Measurements from ENCODE around the gene ENPP6.

Gene ENPP6

DNA sequence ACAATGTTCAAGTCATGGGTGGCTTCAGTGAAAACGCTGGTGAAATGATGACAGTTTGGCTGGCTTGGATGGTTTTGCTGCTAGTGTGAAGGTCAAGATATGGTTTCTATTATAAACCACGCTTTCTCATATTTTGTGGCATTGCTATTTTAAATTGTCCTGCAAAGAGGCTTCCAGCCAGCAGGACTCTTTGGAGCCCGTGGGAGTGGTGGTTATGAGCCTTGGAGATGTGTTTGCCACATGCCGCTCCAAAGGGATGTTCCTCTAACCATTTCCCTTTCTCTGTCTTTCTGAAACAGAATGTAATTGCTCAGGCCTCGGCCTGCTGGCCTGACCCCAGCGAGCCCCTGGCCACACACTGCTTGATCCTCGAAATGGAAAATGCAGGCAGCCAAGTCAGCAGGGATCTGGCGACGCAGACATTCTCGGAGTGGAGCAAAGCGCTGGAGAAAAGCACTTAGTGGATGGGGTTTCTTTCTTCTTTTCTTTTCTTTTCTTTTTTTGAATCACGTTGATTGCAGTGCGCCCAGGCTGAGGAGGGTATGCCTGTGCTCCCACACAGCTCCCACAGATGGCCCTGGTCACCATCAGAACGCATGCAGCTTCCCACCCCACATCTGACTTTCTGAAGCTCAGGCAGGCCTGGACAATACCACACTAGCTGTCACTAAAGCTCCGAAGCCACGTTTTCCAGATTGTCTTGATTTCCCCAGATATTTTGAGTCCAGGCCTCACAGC, 114.0 kb downstream of the ENPP6 start:
- Histone ChIP-seq H3K9ac (ENCODE audit: insufficient read length) (no peak overlapping the region), H3K9me3 (ENCODE audit: low read depth, low read length) (no peaks in the 10 kb centered on the region), H3K4me3 (no peak overlapping the region), H3K27ac (no peak overlapping the region), H3K36me3 (ENCODE audit: insufficient read depth, low read length) (no peaks in the 10 kb centered on the region)
- no peak for DNase-seq (ENCODE audit: low read depth, low spot score)
- TF ChIP-seq FOXP2 (optimal IDR thresholded peaks at IDR 0.05; ENCODE audit: control extremely low read depth, extremely low read length, insufficient read depth) (no peak), POLR2AphosphoS5 (IDR thresholded peaks at IDR 0.05; ENCODE audit: borderline replicate concordance, low read depth, low read length) (no peak), EZH2 (IDR thresholded peaks at IDR 0.05) (no peak)

GRCh38 chr4:184102927-184103326, 114.7 kb downstream of the ENPP6 start:
- no peaks in the 10 kb centered on the region for H3K36me3 ChIP-seq (ENCODE audit: insufficient read depth, low read length)
- H3K27ac ChIP-seq: no peak overlapping the region
- H3K9ac ChIP-seq (ENCODE audit: insufficient read length): no peak overlapping the region
- DNase-seq (ENCODE audit: low read depth, low spot score): no peak
- TF ChIP-seq FOXP2 (optimal IDR thresholded peaks at IDR 0.05; ENCODE audit: control extremely low read depth, extremely low read length, insufficient read depth) (no peak), EZH2 (IDR thresholded peaks at IDR 0.05) (no peak), POLR2AphosphoS5 (IDR thresholded peaks at IDR 0.05; ENCODE audit: borderline replicate concordance, low read depth, low read length) (no peak)
- H3K9me3 ChIP-seq (ENCODE audit: low read depth, low read length): no peaks in the 10 kb centered on the region
- no peak overlapping the region for H3K4me3 ChIP-seq

DNA sequence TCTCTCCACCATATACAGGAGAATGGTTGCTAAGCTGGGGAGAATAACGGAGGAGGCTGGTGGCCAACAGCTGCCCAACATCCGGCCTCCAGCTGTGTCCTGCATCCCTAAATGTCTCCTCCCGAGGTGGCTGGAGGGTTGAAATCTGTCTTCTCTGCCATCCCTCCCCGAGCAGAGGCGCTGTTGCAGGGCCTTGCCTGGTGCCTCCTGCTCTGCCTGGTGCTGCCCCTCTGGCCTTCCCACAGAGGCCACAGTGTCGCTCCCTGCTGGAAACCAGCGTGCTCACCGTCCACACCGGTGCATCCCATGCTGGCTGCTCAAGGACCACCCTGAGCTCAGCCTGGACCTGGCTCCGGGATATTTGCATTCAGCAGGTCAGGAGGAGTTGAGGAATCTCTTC, 115.2 kb downstream of the ENPP6 start:
- no peak overlapping the region for H3K4me3 ChIP-seq
- TF ChIP-seq FOXP2 (optimal IDR thresholded peaks at IDR 0.05; ENCODE audit: control extremely low read depth, extremely low read length, insufficient read depth) (no peak), POLR2AphosphoS5 (IDR thresholded peaks at IDR 0.05; ENCODE audit: borderline replicate concordance, low read depth, low read length) (no peak), EZH2 (IDR thresholded peaks at IDR 0.05) (no peak)
- H3K9me3 ChIP-seq (ENCODE audit: low read depth, low read length): no peaks in the 10 kb centered on the region
- no peak for DNase-seq (ENCODE audit: low read depth, low spot score)
- no peak overlapping the region for H3K9ac ChIP-seq (ENCODE audit: insufficient read length)
- H3K27ac ChIP-seq: no peak overlapping the region
- no peaks in the 10 kb centered on the region for H3K36me3 ChIP-seq (ENCODE audit: insufficient read depth, low read length)

DNA sequence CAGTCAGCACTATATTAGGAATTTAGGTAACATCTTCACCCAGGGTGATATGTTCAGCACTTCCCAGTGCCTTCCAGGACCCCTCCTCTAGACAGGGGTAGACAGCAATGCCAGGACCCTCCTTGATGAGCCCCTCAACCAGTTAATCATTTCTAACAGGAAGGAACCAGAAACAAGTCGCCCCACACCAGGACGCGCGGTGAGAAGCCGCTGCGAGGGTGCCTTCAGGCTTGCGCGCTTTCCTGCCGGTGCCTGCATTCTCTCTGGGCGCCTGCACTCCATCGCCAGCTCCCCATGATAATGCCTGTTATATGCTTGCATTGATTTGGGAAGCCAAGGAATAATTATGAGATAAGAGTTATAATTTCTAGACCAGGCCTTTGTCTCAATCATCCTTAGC, 116.0 kb downstream of the ENPP6 start:
- no peak for DNase-seq (ENCODE audit: low read depth, low spot score)
- Histone ChIP-seq H3K9ac (ENCODE audit: insufficient read length) (no peak overlapping the region), H3K4me3 (no peak overlapping the region), H3K27ac (no peak overlapping the region), H3K9me3 (ENCODE audit: low read depth, low read length) (no peaks in the 10 kb centered on the region), H3K36me3 (ENCODE audit: insufficient read depth, low read length) (no peaks in the 10 kb centered on the region)
- no peak for TF ChIP-seq POLR2AphosphoS5 (IDR thresholded peaks at IDR 0.05; ENCODE audit: borderline replicate concordance, low read depth, low read length)
- no peak for TF ChIP-seq FOXP2 (optimal IDR thresholded peaks at IDR 0.05; ENCODE audit: control extremely low read depth, extremely low read length, insufficient read depth)
- no peak for TF ChIP-seq EZH2 (IDR thresholded peaks at IDR 0.05)

GRCh38 chr4:184100297-184100885, 117.3 kb downstream of the ENPP6 start:
- H3K9me3 ChIP-seq (ENCODE audit: low read depth, low read length): no peaks in the 10 kb centered on the region
- TF ChIP-seq EZH2 (IDR thresholded peaks at IDR 0.05): no peak
- TF ChIP-seq POLR2AphosphoS5 (IDR thresholded peaks at IDR 0.05; ENCODE audit: borderline replicate concordance, low read depth, low read length): no peak
- TF ChIP-seq FOXP2 (optimal IDR thresholded peaks at IDR 0.05; ENCODE audit: control extremely low read depth, extremely low read length, insufficient read depth): no peak
- no peak overlapping the region for H3K27ac ChIP-seq
- no peak overlapping the region for H3K4me3 ChIP-seq
- H3K9ac ChIP-seq (ENCODE audit: insufficient read length): no peak overlapping the region
- no peak for DNase-seq (ENCODE audit: low read depth, low spot score)
- H3K36me3 ChIP-seq (ENCODE audit: insufficient read depth, low read length): no peaks in the 10 kb centered on the region

DNA sequence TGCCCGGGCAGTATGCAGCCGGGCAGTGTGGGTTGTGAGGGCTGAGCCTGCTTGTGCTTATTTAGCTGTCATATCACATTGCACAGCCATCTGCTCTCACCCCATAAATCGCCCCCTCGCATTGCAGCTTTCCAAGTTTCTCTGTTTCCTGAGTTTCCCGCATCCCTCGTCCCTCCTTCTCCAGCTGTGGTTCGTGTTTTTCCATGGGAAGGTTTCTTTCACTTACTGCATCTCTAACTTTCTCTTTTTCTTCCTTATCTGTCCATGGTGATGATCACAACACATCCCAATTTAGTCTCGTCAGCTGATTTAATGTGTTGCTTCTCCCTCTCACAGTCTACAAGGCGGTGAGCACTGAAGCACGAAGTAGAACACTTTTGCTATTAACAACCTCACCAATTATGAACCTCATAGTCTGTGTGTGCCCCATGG, 118.1 kb downstream of the ENPP6 start:
- Histone ChIP-seq H3K9ac (ENCODE audit: insufficient read length) (no peak overlapping the region), H3K4me3 (no peak overlapping the region), H3K36me3 (ENCODE audit: insufficient read depth, low read length) (no peaks in the 10 kb centered on the region), H3K27ac (no peak overlapping the region), H3K9me3 (ENCODE audit: low read depth, low read length) (no peaks in the 10 kb centered on the region)
- DNase-seq (ENCODE audit: low read depth, low spot score): no peak
- TF ChIP-seq POLR2AphosphoS5 (IDR thresholded peaks at IDR 0.05; ENCODE audit: borderline replicate concordance, low read depth, low read length) (no peak), FOXP2 (optimal IDR thresholded peaks at IDR 0.05; ENCODE audit: control extremely low read depth, extremely low read length, insufficient read depth) (no peak), EZH2 (IDR thresholded peaks at IDR 0.05) (no peak)

- no peak overlapping the region for H3K4me3 ChIP-seq
- H3K9ac ChIP-seq (ENCODE audit: insufficient read length): no peak overlapping the region
- no peaks in the 10 kb centered on the region for H3K36me3 ChIP-seq (ENCODE audit: insufficient read depth, low read length)
- H3K9me3 ChIP-seq (ENCODE audit: low read depth, low read length): no peaks in the 10 kb centered on the region
- no peak overlapping the region for H3K27ac ChIP-seq
- no peak for DNase-seq (ENCODE audit: low read depth, low spot score)
- no peak for TF ChIP-seq FOXP2 (optimal IDR thresholded peaks at IDR 0.05; ENCODE audit: control extremely low read depth, extremely low read length, insufficient read depth)
- no peak for TF ChIP-seq EZH2 (IDR thresholded peaks at IDR 0.05)
- TF ChIP-seq POLR2AphosphoS5 (IDR thresholded peaks at IDR 0.05; ENCODE audit: borderline replicate concordance, low read depth, low read length): no peak
Measured at GRCh38 chr4:184099000-184099399, 118.7 kb downstream of the ENPP6 start.

- Histone ChIP-seq H3K4me3 (no peak overlapping the region), H3K9me3 (ENCODE audit: low read depth, low read length) (no peaks in the 10 kb centered on the region), H3K27ac (no peak overlapping the region), H3K9ac (ENCODE audit: insufficient read length) (no peak overlapping the region), H3K36me3 (ENCODE audit: insufficient read depth, low read length) (no peaks in the 10 kb centered on the region)
- TF ChIP-seq EZH2 (IDR thresholded peaks at IDR 0.05): no peak
- no peak for TF ChIP-seq FOXP2 (optimal IDR thresholded peaks at IDR 0.05; ENCODE audit: control extremely low read depth, extremely low read length, insufficient read depth)
- no peak for TF ChIP-seq POLR2AphosphoS5 (IDR thresholded peaks at IDR 0.05; ENCODE audit: borderline replicate concordance, low read depth, low read length)
- DNase-seq (ENCODE audit: low read depth, low spot score): no peak
Measured at GRCh38 chr4:184097815-184098214, 119.9 kb downstream of the ENPP6 start.

All from SK-N-MC (cell line).